Measurements from ENCODE around the gene FAT4. TPM values are rescaled to one million over a fixed set of nuclear protein-coding genes. Genes with fewer than 3 reads are reported as not detected.

FAT4 gene
- polyA plus RNA-seq, 1 experiment: 9.5 TPM

DNA sequence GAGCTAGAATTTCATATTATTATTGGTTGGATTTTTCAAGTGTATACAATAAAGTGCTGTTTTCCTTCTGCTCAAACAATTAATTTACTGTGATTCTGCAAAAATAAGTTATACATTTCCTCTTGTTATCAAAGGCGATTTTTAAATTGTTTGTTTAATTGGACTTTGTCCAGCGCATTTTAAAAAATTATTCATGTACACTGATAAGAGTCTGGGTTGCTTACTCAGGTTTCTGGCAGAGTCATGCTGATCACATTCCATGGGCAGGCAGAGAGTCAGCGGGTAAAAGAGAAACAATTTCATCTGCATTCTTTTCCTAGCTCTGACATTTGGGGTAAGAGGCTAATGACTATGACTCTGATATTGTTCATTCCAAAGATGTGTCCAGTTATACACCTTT is 8.9 kb downstream of the FAT4 start:
- DNase-seq (ENCODE audit: low read depth): no peak
- POLR2A ChIA-PET: no interaction called here
- Histone ChIP-seq H3K36me3 (ENCODE audit: control insufficient read depth, insufficient read depth, low read length) (no peaks in the 10 kb centered on the region), H3K4me3 (ENCODE audit: low read depth, low read length) (no peak overlapping the region), H3K27me3 (ENCODE audit: control insufficient read depth, insufficient read depth, low read length) (no peaks in the 10 kb centered on the region)
- TF ChIP-seq, protein P1, sequence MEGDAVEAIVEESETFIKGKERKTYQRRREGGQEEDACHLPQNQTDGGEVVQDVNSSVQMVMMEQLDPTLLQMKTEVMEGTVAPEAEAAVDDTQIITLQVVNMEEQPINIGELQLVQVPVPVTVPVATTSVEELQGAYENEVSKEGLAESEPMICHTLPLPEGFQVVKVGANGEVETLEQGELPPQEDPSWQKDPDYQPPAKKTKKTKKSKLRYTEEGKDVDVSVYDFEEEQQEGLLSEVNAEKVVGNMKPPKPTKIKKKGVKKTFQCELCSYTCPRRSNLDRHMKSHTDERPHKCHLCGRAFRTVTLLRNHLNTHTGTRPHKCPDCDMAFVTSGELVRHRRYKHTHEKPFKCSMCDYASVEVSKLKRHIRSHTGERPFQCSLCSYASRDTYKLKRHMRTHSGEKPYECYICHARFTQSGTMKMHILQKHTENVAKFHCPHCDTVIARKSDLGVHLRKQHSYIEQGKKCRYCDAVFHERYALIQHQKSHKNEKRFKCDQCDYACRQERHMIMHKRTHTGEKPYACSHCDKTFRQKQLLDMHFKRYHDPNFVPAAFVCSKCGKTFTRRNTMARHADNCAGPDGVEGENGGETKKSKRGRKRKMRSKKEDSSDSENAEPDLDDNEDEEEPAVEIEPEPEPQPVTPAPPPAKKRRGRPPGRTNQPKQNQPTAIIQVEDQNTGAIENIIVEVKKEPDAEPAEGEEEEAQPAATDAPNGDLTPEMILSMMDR (IDR thresholded peaks at IDR 0.05; ENCODE audit: insufficient read depth, low read depth, low read length): no peak
- CTCF ChIA-PET: interaction anchor here (2.0 kb wide), 1 partner anchor 10 kb away, joined by 6 read pairs; no protein-coding TSS in a partner anchor

DNA sequence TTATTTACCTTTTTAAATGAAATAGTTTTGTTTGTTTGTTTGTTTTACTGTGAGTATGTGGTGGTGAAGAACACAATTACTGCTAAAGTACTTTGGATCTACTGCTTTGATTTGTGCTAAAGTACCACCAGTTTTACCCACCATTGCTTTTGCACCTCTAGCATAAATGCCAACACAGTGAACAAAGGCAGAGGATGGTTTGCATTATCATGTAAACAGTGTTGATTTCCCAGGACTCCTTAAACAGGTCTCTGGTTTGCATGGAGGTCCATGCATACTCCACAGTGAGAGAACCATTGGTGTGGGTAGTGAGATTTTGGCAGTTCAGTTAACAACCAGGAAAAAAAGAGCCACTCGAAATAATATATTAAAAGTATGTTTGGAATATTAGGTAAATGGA is 11.0 kb downstream of the FAT4 start:
- ChIA-PET CTCF (interaction anchor here (2.1 kb wide), 1 partner anchor 12 kb away, joined by 8 read pairs; the partner anchor contains the start of gene FAT4), POLR2A (no interaction called here)
- H3K27me3 ChIP-seq (ENCODE audit: control insufficient read depth, insufficient read depth, low read length): no peaks in the 10 kb centered on the region
- DNase-seq (ENCODE audit: low read depth): no peak
- no peak overlapping the region for H3K4me3 ChIP-seq (ENCODE audit: low read depth, low read length)
- no peaks in the 10 kb centered on the region for H3K36me3 ChIP-seq (ENCODE audit: control insufficient read depth, insufficient read depth, low read length)
- TF ChIP-seq, protein P1 (IDR thresholded peaks at IDR 0.05; ENCODE audit: insufficient read depth, low read depth, low read length): no peak

DNA sequence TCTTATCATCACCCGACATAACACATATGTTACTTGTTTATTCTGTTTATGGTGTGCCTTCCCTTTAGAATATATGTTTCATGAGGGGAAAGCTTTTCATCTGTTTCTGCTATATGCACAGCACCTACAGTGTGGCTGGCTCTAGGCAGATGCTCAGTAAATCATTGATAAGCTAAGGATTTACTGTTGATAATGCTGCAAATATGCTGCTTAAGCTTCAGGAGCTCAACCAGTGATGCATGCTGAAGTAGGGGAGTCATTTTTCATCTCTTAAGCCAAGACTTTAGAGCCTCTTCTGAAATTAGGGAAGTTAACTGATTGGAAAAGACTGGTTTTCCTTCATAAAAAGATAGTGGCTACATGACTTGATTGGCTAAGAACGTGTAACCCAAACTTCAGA is 16.4 kb downstream of the FAT4 start:
- CTCF ChIA-PET: interaction anchor here (1.0 kb wide), 1 partner anchor 9 kb away, joined by 3 read pairs; no protein-coding TSS in a partner anchor
- Histone ChIP-seq H3K4me3 (ENCODE audit: low read depth, low read length) (no peak overlapping the region), H3K27me3 (ENCODE audit: control insufficient read depth, insufficient read depth, low read length) (no peaks in the 10 kb centered on the region), H3K36me3 (ENCODE audit: control insufficient read depth, insufficient read depth, low read length) (no peaks in the 10 kb centered on the region; the same call in 1 of the 2 replicates)
- TF ChIP-seq, protein P1 (IDR thresholded peaks at IDR 0.05; ENCODE audit: insufficient read depth, low read depth, low read length): no peak
- POLR2A ChIA-PET: no interaction called here
- no peak for DNase-seq (ENCODE audit: low read depth)

DNA sequence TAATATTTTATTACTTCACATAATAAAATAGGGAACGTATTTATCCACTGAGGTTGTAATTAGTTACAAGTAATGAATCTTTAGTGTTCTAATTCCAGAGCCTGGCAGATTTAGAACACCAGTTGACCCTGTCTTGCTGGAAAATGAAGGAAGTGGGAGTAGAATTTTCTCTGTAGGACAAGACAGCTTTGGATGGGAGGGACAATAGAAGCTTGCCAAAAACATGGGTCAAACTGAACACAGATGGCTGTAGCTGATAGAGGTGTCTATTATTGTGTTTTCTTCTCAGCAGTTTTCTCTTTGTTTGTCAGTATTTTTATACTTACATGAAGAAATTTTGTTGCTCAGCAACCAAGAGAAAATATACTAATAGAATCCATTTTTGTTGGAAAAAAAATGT is 20.2 kb downstream of the FAT4 start:
- H3K27me3 ChIP-seq (ENCODE audit: control insufficient read depth, insufficient read depth, low read length): no peaks in the 10 kb centered on the region
- no peak for DNase-seq (ENCODE audit: low read depth)
- POLR2A ChIA-PET: no interaction called here
- TF ChIP-seq, protein P1 (IDR thresholded peaks at IDR 0.05; ENCODE audit: insufficient read depth, low read depth, low read length): no peak
- no peaks in the 10 kb centered on the region; the same call in 1 of the 2 replicates for H3K36me3 ChIP-seq (ENCODE audit: control insufficient read depth, insufficient read depth, low read length)
- CTCF ChIA-PET: interaction anchor here (2.4 kb wide), 1 partner anchor 12 kb away, joined by 6 read pairs; no protein-coding TSS in a partner anchor
- H3K4me3 ChIP-seq (ENCODE audit: low read depth, low read length): no peak overlapping the region

DNA sequence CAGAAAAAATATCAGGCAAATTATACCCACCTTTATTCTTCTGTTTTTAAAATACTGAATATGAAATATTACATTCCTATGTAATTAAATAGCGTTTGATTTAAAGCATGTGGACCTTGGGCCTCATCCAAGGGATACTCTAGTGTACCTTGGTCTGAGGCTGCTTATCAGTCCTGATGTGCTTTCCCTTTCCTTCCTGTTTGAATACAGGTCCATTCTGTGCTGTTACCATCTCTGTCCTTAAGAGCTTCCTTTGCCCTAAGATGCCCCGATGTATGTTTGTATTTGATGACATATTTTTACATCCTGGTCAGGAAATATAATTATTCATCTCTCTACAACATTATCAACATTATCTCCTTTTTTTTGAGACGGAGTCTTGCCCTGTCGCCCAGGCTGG is 24.1 kb downstream of the FAT4 start:
- DNase-seq (ENCODE audit: low read depth): no peak
- TF ChIP-seq, protein P1 (IDR thresholded peaks at IDR 0.05; ENCODE audit: insufficient read depth, low read depth, low read length): no peak
- H3K4me3 ChIP-seq (ENCODE audit: low read depth, low read length): no peak overlapping the region
- H3K27me3 ChIP-seq (ENCODE audit: control insufficient read depth, insufficient read depth, low read length): no peaks in the 10 kb centered on the region
- H3K36me3 ChIP-seq (ENCODE audit: control insufficient read depth, insufficient read depth, low read length): no peaks in the 10 kb centered on the region
- ChIA-PET CTCF (interaction anchor here (0.6 kb wide), 1 partner anchor 314 kb away, joined by 3 read pairs; no protein-coding TSS in a partner anchor), POLR2A (no interaction called here)
